Skeletal muscle satellite cell (primary cell): ENCODE data around the gene CARD19. TPM values are rescaled to one million over a fixed set of nuclear protein-coding genes. Genes with fewer than 3 reads are reported as not detected.
A peak's percentile ranks its signal among the peaks of the same experiment; 100 is the strongest.

Experiments
- H3K27me3 ChIP-seq: 2 replicates; pipeline ENCODE4 v1.7.0; 2013; ENCODE audit warnings: low read length; ENCODE audit not compliant: control insufficient read depth, insufficient read depth
- H3K36me3 ChIP-seq: 2 replicates; pipeline ENCODE4 v1.7.0; 2013; ENCODE audit warnings: mild to moderate bottlenecking, control low read depth, low read length; ENCODE audit not compliant: insufficient read depth
- H3K4me1 ChIP-seq: 2 replicates; pipeline ENCODE4 v1.7.0; 2013; ENCODE audit warnings: low read length; ENCODE audit not compliant: control insufficient read depth, insufficient read depth
- H3K4me2 ChIP-seq: 2 replicates; pipeline ENCODE4 v1.7.0; 2013; ENCODE audit warnings: mild to moderate bottlenecking, low read length
- H3K4me3 ChIP-seq: 2 replicates; pipeline ENCODE4 v1.7.0; 2013; ENCODE audit warnings: low read length
- H3K9ac ChIP-seq: 2 replicates; pipeline ENCODE4 v1.7.0; 2013; ENCODE audit warnings: mild to moderate bottlenecking, low read depth, low read length, moderate library complexity
- H3K9me3 ChIP-seq: replicated peaks from 2 replicates; pipeline ENCODE4 v1.7.0; 2013; ENCODE audit warnings: mild to moderate bottlenecking, control low read depth, low read length
- total RNA-seq: library from RNA; depleted of rRNA; stranded (reverse); fragments of >200 nt; gene quantifications from 2 replicates; pipeline ENCODE4 v1.2.3, GENCODE V29; 2012; rRNA removed

The CARD19 gene
- 82.6 and 109 TPM in 2 replicates for total RNA-seq

- Histone ChIP-seq H3K4me1 (peaks cover 37% of the 10 kb centered on the region), H3K36me3 (peaks cover 5% of the 10 kb centered on the region)
Observed at GRCh38 chr9:93096131-93096802, at the start of gene CARD19. Gene CARD19, plus strand, starts transcription at chr9:93096217. Its CDS starts 129 bp downstream, at chr9:93096346.

GRCh38 chr9:93048566-93049448, 47.2 kb upstream of the CARD19 start:
- H3K36me3 ChIP-seq, result no peaks in the 10 kb centered on the region
- no peaks in the 10 kb centered on the region for H3K9me3 ChIP-seq
- no peak overlapping the region for H3K9ac ChIP-seq
- H3K27me3 ChIP-seq, result peaks cover 17% of the 10 kb centered on the region
- H3K4me1 ChIP-seq, result no peaks in the 10 kb centered on the region
- H3K4me3 ChIP-seq, result no peak overlapping the region
- no peak overlapping the region for H3K4me2 ChIP-seq

More at GRCh38 chr9:93096131-93096802, at the start of gene CARD19:
- H3K27me3 ChIP-seq, result no peaks in the 10 kb centered on the region
- H3K4me3 ChIP-seq, result peak within 1 kb of the TSS; percentile 82
- peak within 1 kb of the TSS; percentile 88 for H3K9ac ChIP-seq
- peak within 1 kb of the TSS; percentile 93 for H3K4me2 ChIP-seq
- peaks cover 1% of the 10 kb centered on the region for H3K9me3 ChIP-seq

- Histone ChIP-seq H3K9ac (no peak overlapping the region), H3K4me2 (no peak overlapping the region), H3K27me3 (peaks cover 20% of the 10 kb centered on the region), H3K36me3 (no peaks in the 10 kb centered on the region), H3K4me3 (no peak overlapping the region), H3K9me3 (no peaks in the 10 kb centered on the region), H3K4me1 (no peaks in the 10 kb centered on the region)
Observed at GRCh38 chr9:93049491-93049890, 46.5 kb upstream of the CARD19 start.

- H3K4me1 ChIP-seq, result no peaks in the 10 kb centered on the region
- H3K9ac ChIP-seq, result no peak overlapping the region
- no peak overlapping the region for H3K4me2 ChIP-seq
- H3K27me3 ChIP-seq, result peaks cover 20% of the 10 kb centered on the region
- no peaks in the 10 kb centered on the region for H3K9me3 ChIP-seq
- H3K36me3 ChIP-seq, result no peaks in the 10 kb centered on the region
- H3K4me3 ChIP-seq, result no peak overlapping the region
Observed at GRCh38 chr9:93050231-93050630, 45.8 kb upstream of the CARD19 start.

- Histone ChIP-seq H3K9me3 (no peaks in the 10 kb centered on the region), H3K4me2 (no peak overlapping the region), H3K9ac (no peak overlapping the region), H3K27me3 (peaks cover 20% of the 10 kb centered on the region), H3K4me1 (no peaks in the 10 kb centered on the region), H3K4me3 (no peak overlapping the region), H3K36me3 (no peaks in the 10 kb centered on the region)
Observed at GRCh38 chr9:93051680-93052089, 44.3 kb upstream of the CARD19 start.

GRCh38 chr9:93052791-93053540, 43.1 kb upstream of the CARD19 start:
- Histone ChIP-seq H3K4me1 (no peaks in the 10 kb centered on the region), H3K36me3 (no peaks in the 10 kb centered on the region), H3K9me3 (no peaks in the 10 kb centered on the region), H3K27me3 (peaks cover 17% of the 10 kb centered on the region), H3K9ac (no peak overlapping the region), H3K4me3 (no peak overlapping the region), H3K4me2 (no peak overlapping the region)

- H3K4me2 ChIP-seq, result no peak overlapping the region
- no peak overlapping the region for H3K4me3 ChIP-seq
- peaks cover 17% of the 10 kb centered on the region for H3K27me3 ChIP-seq
- H3K9ac ChIP-seq, result no peak overlapping the region
- H3K36me3 ChIP-seq, result no peaks in the 10 kb centered on the region
- no peaks in the 10 kb centered on the region for H3K9me3 ChIP-seq
- H3K4me1 ChIP-seq, result no peaks in the 10 kb centered on the region
Observed at GRCh38 chr9:93053781-93054331, 42.2 kb upstream of the CARD19 start.

GRCh38 chr9:93054758-93055704, 41.0 kb upstream of the CARD19 start:
- H3K9ac ChIP-seq, result no peak overlapping the region
- peaks cover 13% of the 10 kb centered on the region for H3K27me3 ChIP-seq
- no peak overlapping the region for H3K4me2 ChIP-seq
- no peaks in the 10 kb centered on the region for H3K4me1 ChIP-seq
- no peak overlapping the region for H3K4me3 ChIP-seq
- H3K36me3 ChIP-seq, result no peaks in the 10 kb centered on the region
- no peaks in the 10 kb centered on the region for H3K9me3 ChIP-seq

- Histone ChIP-seq H3K36me3 (no peaks in the 10 kb centered on the region), H3K27me3 (peaks cover 12% of the 10 kb centered on the region), H3K4me2 (no peak overlapping the region), H3K9me3 (no peaks in the 10 kb centered on the region), H3K9ac (no peak overlapping the region), H3K4me1 (peaks cover 8% of the 10 kb centered on the region), H3K4me3 (no peak overlapping the region)
Observed at GRCh38 chr9:93057042-93057702, 38.8 kb upstream of the CARD19 start.

- no peaks in the 10 kb centered on the region for H3K36me3 ChIP-seq
- no peaks in the 10 kb centered on the region for H3K9me3 ChIP-seq
- no peak overlapping the region for H3K4me2 ChIP-seq
- H3K9ac ChIP-seq, result no peak overlapping the region
- no peak overlapping the region for H3K4me3 ChIP-seq
- H3K27me3 ChIP-seq, result peaks cover 7% of the 10 kb centered on the region
- H3K4me1 ChIP-seq, result peaks cover 8% of the 10 kb centered on the region
Observed at GRCh38 chr9:93057703-93058354, 38.2 kb upstream of the CARD19 start.
